ENCODE measurements around the gene ADARB1.

Gene ADARB1

DNA sequence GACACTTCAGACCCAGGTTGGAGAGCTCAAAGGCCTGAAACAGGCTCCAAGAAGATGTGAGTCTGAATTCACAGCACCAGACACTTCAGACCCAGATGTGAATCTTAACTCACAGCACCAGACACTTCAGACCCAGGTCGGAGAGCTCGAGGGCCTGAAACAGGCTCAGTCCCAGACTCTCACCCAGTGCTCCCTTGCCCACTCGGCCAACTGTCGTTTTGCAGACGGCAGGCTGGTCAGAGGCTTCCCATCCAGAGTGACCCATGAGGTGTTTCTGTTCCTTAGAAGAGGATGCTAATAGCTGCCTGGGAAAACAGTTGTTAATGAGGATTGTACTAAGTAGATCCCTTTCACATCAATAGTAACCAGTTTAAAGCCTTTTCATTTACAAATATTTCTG, 88.4 kb downstream of the ADARB1 start:
- Histone ChIP-seq H3K36me3 (ENCODE audit: low read length) (no peaks in the 10 kb centered on the region), H3K27me3 (ENCODE audit: low read length) (no peaks in the 10 kb centered on the region), H3K9ac (ENCODE audit: low read length) (no peak overlapping the region), H3F3A (ENCODE audit: insufficient read depth) (no peaks in the 10 kb centered on the region), H3K9me2 (replicated peaks; ENCODE audit: insufficient read depth, low read length) (no peaks in the 10 kb centered on the region), H3K9me3 (ENCODE audit: insufficient read depth, low read length) (no peaks in the 10 kb centered on the region), H3K4me3 (ENCODE audit: insufficient read depth, low read length, poor library complexity, severe bottlenecking) (no peak overlapping the region), H3K4me2 (ENCODE audit: low read depth, low read length, poor library complexity, severe bottlenecking) (no peak overlapping the region), H3K79me2 (ENCODE audit: insufficient read depth, low read length) (no peaks in the 10 kb centered on the region), H3K27ac (ENCODE audit: low read depth, low read length) (no peak overlapping the region), H4K20me1 (ENCODE audit: low read depth, low read length) (no peaks in the 10 kb centered on the region), H2AFZ (ENCODE audit: low read depth, low read length, severe bottlenecking) (no peak overlapping the region)
- TF ChIP-seq, protein P1, sequence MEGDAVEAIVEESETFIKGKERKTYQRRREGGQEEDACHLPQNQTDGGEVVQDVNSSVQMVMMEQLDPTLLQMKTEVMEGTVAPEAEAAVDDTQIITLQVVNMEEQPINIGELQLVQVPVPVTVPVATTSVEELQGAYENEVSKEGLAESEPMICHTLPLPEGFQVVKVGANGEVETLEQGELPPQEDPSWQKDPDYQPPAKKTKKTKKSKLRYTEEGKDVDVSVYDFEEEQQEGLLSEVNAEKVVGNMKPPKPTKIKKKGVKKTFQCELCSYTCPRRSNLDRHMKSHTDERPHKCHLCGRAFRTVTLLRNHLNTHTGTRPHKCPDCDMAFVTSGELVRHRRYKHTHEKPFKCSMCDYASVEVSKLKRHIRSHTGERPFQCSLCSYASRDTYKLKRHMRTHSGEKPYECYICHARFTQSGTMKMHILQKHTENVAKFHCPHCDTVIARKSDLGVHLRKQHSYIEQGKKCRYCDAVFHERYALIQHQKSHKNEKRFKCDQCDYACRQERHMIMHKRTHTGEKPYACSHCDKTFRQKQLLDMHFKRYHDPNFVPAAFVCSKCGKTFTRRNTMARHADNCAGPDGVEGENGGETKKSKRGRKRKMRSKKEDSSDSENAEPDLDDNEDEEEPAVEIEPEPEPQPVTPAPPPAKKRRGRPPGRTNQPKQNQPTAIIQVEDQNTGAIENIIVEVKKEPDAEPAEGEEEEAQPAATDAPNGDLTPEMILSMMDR (IDR thresholded peaks at IDR 0.05; ENCODE audit: insufficient read depth, low read length, poor library complexity, severe bottlenecking): no peak
- TF ChIP-seq EZH2phosphoT487 (conservative IDR thresholded peaks at IDR 0.05; ENCODE audit: low read length): no peak

DNA sequence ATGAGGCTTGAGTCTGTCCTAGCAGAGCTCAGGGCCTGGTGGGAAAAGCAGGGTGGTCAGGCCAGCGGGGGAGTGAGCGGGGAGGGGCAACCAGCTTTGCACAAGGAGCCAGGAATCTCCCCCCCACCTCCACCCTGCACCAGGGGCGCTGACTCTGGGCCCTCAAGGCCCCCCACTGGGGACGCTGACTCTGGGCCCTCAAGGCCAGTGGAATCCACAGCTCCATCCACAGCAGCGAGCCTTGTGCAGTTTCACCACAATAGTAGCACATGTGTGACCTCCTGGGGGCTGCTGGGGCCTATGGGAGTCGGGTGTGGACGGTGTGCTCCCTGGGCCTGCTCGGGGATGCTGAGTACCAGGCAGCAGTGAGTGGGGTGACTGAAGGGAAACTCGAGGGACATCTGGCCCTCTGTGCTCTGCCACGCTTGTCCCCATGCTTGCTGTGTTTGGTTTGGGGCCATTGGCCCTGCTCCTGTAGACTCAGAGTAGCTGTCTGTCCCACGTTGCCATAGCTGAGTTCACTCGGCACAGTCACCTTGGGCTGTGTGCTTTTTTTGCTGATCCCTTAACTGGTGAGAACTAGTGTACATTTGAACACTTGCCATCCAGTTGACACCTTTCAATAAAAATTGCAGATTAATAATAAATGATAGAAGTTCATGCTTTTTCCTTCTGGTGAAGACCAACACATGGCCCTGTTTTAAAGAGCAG, 89.2 kb downstream of the ADARB1 start:
- TF ChIP-seq EZH2phosphoT487 (conservative IDR thresholded peaks at IDR 0.05; ENCODE audit: low read length): no peak
- TF ChIP-seq, protein P1 (IDR thresholded peaks at IDR 0.05; ENCODE audit: insufficient read depth, low read length, poor library complexity, severe bottlenecking): no peak
- no peaks in the 10 kb centered on the region for H3K9me3 ChIP-seq (ENCODE audit: insufficient read depth, low read length)
- no peak overlapping the region for H3K4me3 ChIP-seq (ENCODE audit: insufficient read depth, low read length, poor library complexity, severe bottlenecking)
- no peaks in the 10 kb centered on the region for H3K79me2 ChIP-seq (ENCODE audit: insufficient read depth, low read length)
- H3K9ac ChIP-seq (ENCODE audit: low read length): no peak overlapping the region
- H3K36me3 ChIP-seq (ENCODE audit: low read length): no peaks in the 10 kb centered on the region
- no peaks in the 10 kb centered on the region for H4K20me1 ChIP-seq (ENCODE audit: low read depth, low read length)
- H3K27ac ChIP-seq (ENCODE audit: low read depth, low read length): no peak overlapping the region
- no peaks in the 10 kb centered on the region for H3K27me3 ChIP-seq (ENCODE audit: low read length)
- H3F3A ChIP-seq (ENCODE audit: insufficient read depth): no peaks in the 10 kb centered on the region
- no peak overlapping the region for H3K4me2 ChIP-seq (ENCODE audit: low read depth, low read length, poor library complexity, severe bottlenecking)
- H2AFZ ChIP-seq (ENCODE audit: low read depth, low read length, severe bottlenecking): no peak overlapping the region
- H3K9me2 ChIP-seq (replicated peaks; ENCODE audit: insufficient read depth, low read length): no peaks in the 10 kb centered on the region

DNA sequence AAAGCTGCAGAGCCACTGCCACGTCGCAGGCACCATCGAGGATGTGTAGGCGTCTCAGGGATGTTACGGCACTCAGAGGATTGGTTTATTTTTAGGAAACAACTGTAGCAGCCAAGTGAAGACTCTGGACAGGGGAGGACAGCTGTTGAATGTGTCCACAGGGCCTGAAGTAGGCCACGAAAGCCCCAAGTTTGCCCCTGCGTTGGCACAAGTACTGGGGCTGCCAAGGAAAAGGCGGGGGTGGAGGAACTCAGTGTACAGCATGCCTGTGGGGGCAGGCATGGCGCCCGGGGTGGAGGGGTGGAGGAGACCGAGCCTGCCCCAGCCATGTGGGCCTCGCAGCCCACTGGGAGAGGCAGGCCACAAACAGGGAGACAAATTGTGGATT, 89.7 kb downstream of the ADARB1 start:
- Histone ChIP-seq H3K9me3 (ENCODE audit: insufficient read depth, low read length) (no peaks in the 10 kb centered on the region), H3K79me2 (ENCODE audit: insufficient read depth, low read length) (no peaks in the 10 kb centered on the region), H2AFZ (ENCODE audit: low read depth, low read length, severe bottlenecking) (no peak overlapping the region), H3K4me3 (ENCODE audit: insufficient read depth, low read length, poor library complexity, severe bottlenecking) (no peak overlapping the region), H3K9ac (ENCODE audit: low read length) (no peak overlapping the region), H4K20me1 (ENCODE audit: low read depth, low read length) (no peaks in the 10 kb centered on the region), H3K36me3 (ENCODE audit: low read length) (no peaks in the 10 kb centered on the region), H3K27ac (ENCODE audit: low read depth, low read length) (no peak overlapping the region), H3K27me3 (ENCODE audit: low read length) (no peaks in the 10 kb centered on the region), H3K4me2 (ENCODE audit: low read depth, low read length, poor library complexity, severe bottlenecking) (no peak overlapping the region), H3F3A (ENCODE audit: insufficient read depth) (no peaks in the 10 kb centered on the region), H3K9me2 (replicated peaks; ENCODE audit: insufficient read depth, low read length) (no peaks in the 10 kb centered on the region)
- TF ChIP-seq EZH2phosphoT487 (conservative IDR thresholded peaks at IDR 0.05; ENCODE audit: low read length): no peak
- TF ChIP-seq, protein P1 (IDR thresholded peaks at IDR 0.05; ENCODE audit: insufficient read depth, low read length, poor library complexity, severe bottlenecking): no peak

Data from SU-DHL-6 (cell line).